SU-DHL-6 (cell line): Measurements from ENCODE around the gene CNTN2.

Source experiments
- H2AFZ ChIP-seq: fragments of 200-600 bp; sonication (generic); 2 replicates; pipeline ENCODE4 v1.6.1; 2014; ENCODE audit warnings: low read depth, mild to moderate bottlenecking, moderate library complexity, mixed read lengths, antibody characterized with exemption, low read length; ENCODE audit not compliant: severe bottlenecking
- H3F3A ChIP-seq: fragments of 200-600 bp; shearing (Covaris generic); 2 replicates; pipeline ENCODE4 v1.6.0; 2016; ENCODE audit warnings: antibody characterized with exemption, mild to moderate bottlenecking; ENCODE audit not compliant: insufficient read depth
- H3K27ac ChIP-seq: fragments of 200-600 bp; sonication (generic); 2 replicates; pipeline ENCODE4 v1.5.1; 2016; ENCODE audit warnings: low read depth, mild to moderate bottlenecking, low read length, moderate library complexity, mixed read lengths
- H3K27me3 ChIP-seq: fragments of 200-600 bp; sonication (generic), shearing (Covaris generic); 2 replicates; pipeline ENCODE4 v1.6.0; 2014; ENCODE audit warnings: mild to moderate bottlenecking, low read length
- H3K36me3 ChIP-seq: fragments of 200-600 bp; sonication (generic); 2 replicates; pipeline ENCODE4 v1.6.1; 2014; ENCODE audit warnings: mild to moderate bottlenecking, low read length, mixed read lengths
- H3K4me2 ChIP-seq: fragments of 300-600, 200-600 bp; shearing (Covaris generic), sonication (generic); 2 replicates; pipeline ENCODE4 v1.6.0; 2014; ENCODE audit warnings: low read length, low read depth, mild to moderate bottlenecking; ENCODE audit not compliant: poor library complexity, severe bottlenecking
- H3K4me3 ChIP-seq: fragments of 200-600 bp; sonication (generic); 2 replicates; pipeline ENCODE4 v1.5.1; 2014; ENCODE audit warnings: antibody characterized with exemption, low read length, mild to moderate bottlenecking, mixed read lengths; ENCODE audit not compliant: insufficient read depth, poor library complexity, severe bottlenecking
- H3K79me2 ChIP-seq: fragments of 200-600 bp; sonication (generic); 2 replicates; pipeline ENCODE4 v1.6.1; 2014; ENCODE audit warnings: mild to moderate bottlenecking, low read length, moderate library complexity; ENCODE audit not compliant: insufficient read depth
- H3K9ac ChIP-seq: fragments of 200-600 bp; sonication (generic); 2 replicates; pipeline ENCODE4 v1.7.0; 2014; ENCODE audit warnings: mild to moderate bottlenecking, low read length
- H3K9me2 ChIP-seq: fragments of 200-600 bp; sonication (generic); replicated peaks from 2 replicates; pipeline ENCODE4 v1.6.1; 2014; ENCODE audit warnings: low read length; ENCODE audit not compliant: insufficient read depth
- H3K9me3 ChIP-seq: fragments of 200-600 bp; sonication (generic); 2 replicates; pipeline ENCODE4 v1.6.1; 2014; ENCODE audit warnings: low read length, mixed read lengths; ENCODE audit not compliant: insufficient read depth
- H4K20me1 ChIP-seq: fragments of 200-600 bp; sonication (generic); 2 replicates; pipeline ENCODE4 v1.6.1; 2014; ENCODE audit warnings: low read depth, mild to moderate bottlenecking, antibody characterized with exemption, low read length, moderate library complexity, mixed read lengths
- EZH2phosphoT487 ChIP-seq: fragments of 200-600 bp; sonication (generic), shearing (Covaris generic); conservative IDR thresholded peaks from 2 replicates; pipeline ENCODE4 v1.6.1; 2018; ENCODE audit warnings: mild to moderate bottlenecking, antibody characterized with exemption, low read length, moderate library complexity, mixed read lengths
- TF ChIP-seq, protein P1 (sequence below): fragments of 200-600 bp; sonication (generic); IDR thresholded peaks from one replicate; pipeline ENCODE4 v1.5.1; 2017; ENCODE audit warnings: antibody characterized with exemption, mild to moderate bottlenecking, low read length, moderate library complexity; ENCODE audit not compliant: insufficient read depth, poor library complexity, severe bottlenecking

Gene CNTN2

DNA sequence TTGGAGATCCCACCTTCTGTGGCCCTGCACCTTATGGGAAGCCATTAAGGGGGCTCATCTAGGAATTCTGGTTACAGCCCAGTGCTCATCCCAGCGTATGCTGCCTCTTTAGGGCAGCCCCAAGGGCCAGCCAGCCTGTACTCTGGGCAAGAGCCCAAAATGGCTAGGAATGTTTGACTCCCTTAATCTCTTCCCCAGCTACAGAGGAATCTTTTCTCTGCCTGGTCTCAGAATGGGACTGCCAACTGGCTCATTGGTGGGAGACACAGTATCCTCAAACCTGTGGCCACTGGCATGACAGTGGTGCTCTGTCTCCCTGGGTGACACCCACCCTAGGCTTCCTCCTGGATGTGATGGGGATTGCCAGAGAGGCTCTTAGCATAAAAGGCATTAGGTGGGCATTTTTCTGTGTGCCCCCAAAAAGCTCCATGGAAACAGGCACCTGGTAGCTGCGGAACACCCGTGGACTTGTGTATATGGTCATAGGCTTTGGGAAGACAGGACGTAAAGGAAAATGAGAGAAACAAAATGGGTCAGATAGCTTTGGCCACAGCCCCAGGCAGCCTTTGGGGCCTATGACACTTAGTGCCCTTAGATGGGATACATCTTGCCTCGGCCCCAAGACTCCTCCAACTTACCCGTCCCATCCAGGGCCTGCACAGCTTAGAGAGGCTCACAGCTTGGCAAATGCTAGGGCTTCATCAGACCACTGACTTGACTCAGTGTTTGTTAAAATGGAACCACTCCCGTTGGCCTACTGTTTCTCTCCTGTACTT, 34.3 kb downstream of the CNTN2 start:
- H3K36me3 ChIP-seq, result no peaks in the 10 kb centered on the region
- H3K27me3 ChIP-seq, result no peaks in the 10 kb centered on the region
- no peaks in the 10 kb centered on the region for H4K20me1 ChIP-seq
- no peaks in the 10 kb centered on the region for H3K79me2 ChIP-seq
- no peak overlapping the region for H2AFZ ChIP-seq
- H3K9me3 ChIP-seq, result no peaks in the 10 kb centered on the region
- no peak overlapping the region for H3K9ac ChIP-seq
- no peaks in the 10 kb centered on the region for H3F3A ChIP-seq
- no peak overlapping the region for H3K4me3 ChIP-seq
- H3K9me2 ChIP-seq, result no peaks in the 10 kb centered on the region
- TF ChIP-seq, protein P1, sequence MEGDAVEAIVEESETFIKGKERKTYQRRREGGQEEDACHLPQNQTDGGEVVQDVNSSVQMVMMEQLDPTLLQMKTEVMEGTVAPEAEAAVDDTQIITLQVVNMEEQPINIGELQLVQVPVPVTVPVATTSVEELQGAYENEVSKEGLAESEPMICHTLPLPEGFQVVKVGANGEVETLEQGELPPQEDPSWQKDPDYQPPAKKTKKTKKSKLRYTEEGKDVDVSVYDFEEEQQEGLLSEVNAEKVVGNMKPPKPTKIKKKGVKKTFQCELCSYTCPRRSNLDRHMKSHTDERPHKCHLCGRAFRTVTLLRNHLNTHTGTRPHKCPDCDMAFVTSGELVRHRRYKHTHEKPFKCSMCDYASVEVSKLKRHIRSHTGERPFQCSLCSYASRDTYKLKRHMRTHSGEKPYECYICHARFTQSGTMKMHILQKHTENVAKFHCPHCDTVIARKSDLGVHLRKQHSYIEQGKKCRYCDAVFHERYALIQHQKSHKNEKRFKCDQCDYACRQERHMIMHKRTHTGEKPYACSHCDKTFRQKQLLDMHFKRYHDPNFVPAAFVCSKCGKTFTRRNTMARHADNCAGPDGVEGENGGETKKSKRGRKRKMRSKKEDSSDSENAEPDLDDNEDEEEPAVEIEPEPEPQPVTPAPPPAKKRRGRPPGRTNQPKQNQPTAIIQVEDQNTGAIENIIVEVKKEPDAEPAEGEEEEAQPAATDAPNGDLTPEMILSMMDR, result no peak
- no peak for TF ChIP-seq EZH2phosphoT487
- no peak overlapping the region for H3K4me2 ChIP-seq
- H3K27ac ChIP-seq, result no peak overlapping the region

GRCh38 chr1:205077934-205078311, 34.9 kb downstream of the CNTN2 start:
- no peak overlapping the region for H3K4me2 ChIP-seq
- H3K4me3 ChIP-seq, result no peak overlapping the region
- no peak overlapping the region for H3K9ac ChIP-seq
- no peak overlapping the region for H2AFZ ChIP-seq
- H3K27ac ChIP-seq, result no peak overlapping the region
- no peaks in the 10 kb centered on the region for H3F3A ChIP-seq
- no peaks in the 10 kb centered on the region for H3K79me2 ChIP-seq
- H3K9me2 ChIP-seq, result no peaks in the 10 kb centered on the region
- TF ChIP-seq EZH2phosphoT487, result no peak
- TF ChIP-seq, protein P1, result no peak
- no peaks in the 10 kb centered on the region for H3K36me3 ChIP-seq
- H3K27me3 ChIP-seq, result no peaks in the 10 kb centered on the region
- no peaks in the 10 kb centered on the region for H4K20me1 ChIP-seq
- H3K9me3 ChIP-seq, result no peaks in the 10 kb centered on the region

GRCh38 chr1:205082431-205082830, 39.4 kb downstream of the CNTN2 start:
- Histone ChIP-seq H3F3A (no peaks in the 10 kb centered on the region), H3K36me3 (no peaks in the 10 kb centered on the region), H3K27ac (no peak overlapping the region), H3K9me3 (no peaks in the 10 kb centered on the region), H3K79me2 (no peaks in the 10 kb centered on the region), H3K4me2 (no peak overlapping the region), H4K20me1 (no peaks in the 10 kb centered on the region), H3K4me3 (no peak overlapping the region), H3K9ac (no peak overlapping the region), H2AFZ (no peak overlapping the region), H3K27me3 (no peaks in the 10 kb centered on the region), H3K9me2 (no peaks in the 10 kb centered on the region)
- no peak for TF ChIP-seq EZH2phosphoT487
- TF ChIP-seq, protein P1, result no peak
